IgD-negative memory B cell (primary cell): ENCODE data around the gene KRTAP11-1. TPM values are rescaled to one million over a fixed set of nuclear protein-coding genes. Genes with fewer than 3 reads are reported as not detected.

Source experiments
- H3K27ac Mint-ChIP-seq, 3 donors: one replicate each; pipeline ENCODE4 v1.8.0; 2020 to 2022; ENCODE audit warnings: mild to moderate bottlenecking in 3 of 3, mixed read lengths in 3 of 3, moderate library complexity in 1 of 3
- H3K27me3 Mint-ChIP-seq: one replicate; pipeline ENCODE4 v1.8.0; 2021; ENCODE audit warnings: mixed read lengths
- H3K36me3 Mint-ChIP-seq: one replicate; pipeline ENCODE4 v1.8.0; 2020; ENCODE audit warnings: mild to moderate bottlenecking, mixed read lengths
- H3K4me1 Mint-ChIP-seq, 3 donors: one replicate each; pipeline ENCODE4 v1.8.0; 2020 to 2022; ENCODE audit warnings: mixed read lengths in 3 of 3, mild to moderate bottlenecking in 1 of 3
- H3K4me3 Mint-ChIP-seq, 4 donors: one replicate each; pipeline ENCODE4 v1.8.0; 2020 to 2022; ENCODE audit warnings: mild to moderate bottlenecking in 4 of 4, mixed read lengths in 4 of 4, moderate library complexity in 3 of 4
- H3K9me3 Mint-ChIP-seq, 3 donors: one replicate each; pipeline ENCODE4 v1.8.0; 2020 to 2021; ENCODE audit warnings: mixed read lengths in 3 of 3, mild to moderate bottlenecking in 1 of 3
- polyA plus RNA-seq: library from polyadenylated mRNA; unstranded; fragments of 300-500 nt; fragmentation: Illumina TruSeq; gene quantifications from one replicate; pipeline ENCODE4 v1.2.3, GENCODE V29; 2021

KRTAP11-1 gene
- not detected for polyA plus RNA-seq

- Mint-ChIP-seq H3K27ac (no peak within 1 kb of the TSS), H3K36me3 (no peaks in the 10 kb centered on the region), H3K4me1 (no peaks in the 10 kb centered on the region), H3K27me3 (no peaks in the 10 kb centered on the region), H3K4me3 (no peak within 1 kb of the TSS), H3K9me3 (peaks cover 2 to 5% (median 3%) of the 10 kb centered on the region in 3 donors)
These were observed at the start of gene KRTAP11-1 for GRCh38 chr21:30881480-30881879. Gene KRTAP11-1, minus strand, starts transcription at chr21:30881580. Its CDS starts 56 bp downstream, at chr21:30881524.

GRCh38 chr21:30924146-30924700, 42.8 kb upstream of the KRTAP11-1 start:
- H3K27ac Mint-ChIP-seq: no peak overlapping the region
- peaks cover 0 to 1% (median 0%) of the 10 kb centered on the region in 3 donors for H3K4me1 Mint-ChIP-seq
- H3K9me3 Mint-ChIP-seq: peaks cover 6 to 16% (median 14%) of the 10 kb centered on the region in 3 donors
- H3K36me3 Mint-ChIP-seq: no peaks in the 10 kb centered on the region
- no peaks in the 10 kb centered on the region for H3K27me3 Mint-ChIP-seq
- no peak overlapping the region for H3K4me3 Mint-ChIP-seq

- H3K27me3 Mint-ChIP-seq: no peaks in the 10 kb centered on the region
- no peak overlapping the region for H3K27ac Mint-ChIP-seq
- H3K4me3 Mint-ChIP-seq: no peak overlapping the region
- no peaks in the 10 kb centered on the region for H3K36me3 Mint-ChIP-seq
- H3K9me3 Mint-ChIP-seq: peaks cover 0 to 6% (median 5%) of the 10 kb centered on the region in 3 donors
- peaks cover 0 to 1% (median 0%) of the 10 kb centered on the region in 3 donors for H3K4me1 Mint-ChIP-seq
These were observed 39.7 kb upstream of the KRTAP11-1 start for GRCh38 chr21:30921129-30921528.

- Mint-ChIP-seq H3K4me1 (peaks cover 0 to 1% (median 0%) of the 10 kb centered on the region in 3 donors), H3K36me3 (no peaks in the 10 kb centered on the region), H3K4me3 (no peak overlapping the region), H3K9me3 (peaks cover 0 to 3% (median 0%) of the 10 kb centered on the region in 3 donors), H3K27me3 (no peaks in the 10 kb centered on the region), H3K27ac (no peak overlapping the region)
These were observed 36.2 kb upstream of the KRTAP11-1 start for GRCh38 chr21:30917557-30917956.

GRCh38 chr21:30900881-30901280, 19.5 kb upstream of the KRTAP11-1 start:
- Mint-ChIP-seq H3K4me1 (no peaks in the 10 kb centered on the region), H3K27ac (no peak overlapping the region), H3K4me3 (no peak overlapping the region), H3K9me3 (peaks cover 0 to 12% (median 4%) of the 10 kb centered on the region in 3 donors), H3K36me3 (no peaks in the 10 kb centered on the region), H3K27me3 (peaks cover 2% of the 10 kb centered on the region)

- no peaks in the 10 kb centered on the region for H3K27me3 Mint-ChIP-seq
- no peaks in the 10 kb centered on the region for H3K4me1 Mint-ChIP-seq
- H3K27ac Mint-ChIP-seq: no peak overlapping the region
- no peak overlapping the region for H3K4me3 Mint-ChIP-seq
- no peaks in the 10 kb centered on the region for H3K36me3 Mint-ChIP-seq
- peaks cover 0 to 5% (median 0%) of the 10 kb centered on the region in 3 donors for H3K9me3 Mint-ChIP-seq
These were observed 1.7 kb upstream of the KRTAP11-1 start for GRCh38 chr21:30882866-30883597.

- H3K4me3 Mint-ChIP-seq: no peak overlapping the region
These were observed 466 bp downstream of the KRTAP11-1 start for GRCh38 chr21:30880914-30881313.

GRCh38 chr21:30874526-30874925, 6.9 kb downstream of the KRTAP11-1 start:
- no peaks in the 10 kb centered on the region for H3K27me3 Mint-ChIP-seq
- H3K9me3 Mint-ChIP-seq: peaks cover 2 to 4% (median 3%) of the 10 kb centered on the region in 3 donors
- H3K4me3 Mint-ChIP-seq: no peak overlapping the region
- no peaks in the 10 kb centered on the region for H3K4me1 Mint-ChIP-seq
- no peaks in the 10 kb centered on the region for H3K36me3 Mint-ChIP-seq
- H3K27ac Mint-ChIP-seq: no peak overlapping the region

More at GRCh38 chr21:30880914-30881313, 466 bp downstream of the KRTAP11-1 start:
- H3K36me3 Mint-ChIP-seq: no peaks in the 10 kb centered on the region
- H3K27me3 Mint-ChIP-seq: no peaks in the 10 kb centered on the region
- no peak overlapping the region for H3K27ac Mint-ChIP-seq
- H3K4me1 Mint-ChIP-seq: no peaks in the 10 kb centered on the region
- peaks cover 2 to 5% (median 3%) of the 10 kb centered on the region in 3 donors for H3K9me3 Mint-ChIP-seq

GRCh38 chr21:30847627-30848500, 33.5 kb downstream of the KRTAP11-1 start:
- Mint-ChIP-seq H3K27me3 (no peaks in the 10 kb centered on the region), H3K27ac (no peak overlapping the region), H3K4me3 (no peak overlapping the region), H3K36me3 (no peaks in the 10 kb centered on the region), H3K9me3 (peaks cover 0 to 3% (median 2%) of the 10 kb centered on the region in 3 donors), H3K4me1 (no peaks in the 10 kb centered on the region)

GRCh38 chr21:30842990-30843389, 38.4 kb downstream of the KRTAP11-1 start:
- Mint-ChIP-seq H3K36me3 (no peaks in the 10 kb centered on the region), H3K27me3 (no peaks in the 10 kb centered on the region), H3K27ac (no peak overlapping the region), H3K9me3 (peaks cover 0 to 8% (median 2%) of the 10 kb centered on the region in 3 donors), H3K4me3 (no peak overlapping the region), H3K4me1 (no peaks in the 10 kb centered on the region)

GRCh38 chr21:30839304-30839703, 42.1 kb downstream of the KRTAP11-1 start:
- Mint-ChIP-seq H3K27me3 (no peaks in the 10 kb centered on the region), H3K4me3 (no peak overlapping the region), H3K9me3 (peaks cover 0 to 14% (median 0%) of the 10 kb centered on the region in 3 donors), H3K36me3 (no peaks in the 10 kb centered on the region), H3K27ac (no peak overlapping the region), H3K4me1 (no peaks in the 10 kb centered on the region)

- Mint-ChIP-seq H3K27me3 (no peaks in the 10 kb centered on the region), H3K4me3 (no peak overlapping the region), H3K4me1 (no peaks in the 10 kb centered on the region), H3K9me3 (peaks cover 0 to 17% (median 0%) of the 10 kb centered on the region in 3 donors), H3K27ac (no peak overlapping the region), H3K36me3 (no peaks in the 10 kb centered on the region)
These were observed 42.8 kb downstream of the KRTAP11-1 start for GRCh38 chr21:30838536-30838935.

GRCh38 chr21:30831194-30831765, 50.1 kb downstream of the KRTAP11-1 start:
- no peaks in the 10 kb centered on the region for H3K27me3 Mint-ChIP-seq
- H3K4me1 Mint-ChIP-seq: no peaks in the 10 kb centered on the region
- H3K27ac Mint-ChIP-seq: no peak overlapping the region
- no peak overlapping the region for H3K4me3 Mint-ChIP-seq
- H3K9me3 Mint-ChIP-seq: peaks cover 0 to 15% (median 0%) of the 10 kb centered on the region in 3 donors
- no peaks in the 10 kb centered on the region for H3K36me3 Mint-ChIP-seq
